Glutamatergic neuron (in vitro differentiated cells): ENCODE data around the gene KIF18B. TPM values are rescaled to one million over a fixed set of nuclear protein-coding genes. Genes with fewer than 3 reads are reported as not detected.

Experiments
- DNase-seq: peaks from one replicate; pipeline ENCODE4 v3.0.0; 2022
- H3K27ac Mint-ChIP-seq: one replicate; pipeline ENCODE4 v1.8.0; 2020; ENCODE audit warnings: mild to moderate bottlenecking, mixed read lengths, inconsistent platforms; ENCODE audit not compliant: unreplicated experiment
- H3K27me3 Mint-ChIP-seq: one replicate; pipeline ENCODE4 v1.8.0; 2020; ENCODE audit warnings: mild to moderate bottlenecking, moderate library complexity, mixed read lengths, inconsistent platforms; ENCODE audit not compliant: unreplicated experiment
- H3K36me3 Mint-ChIP-seq: one replicate; pipeline ENCODE4 v1.8.0; 2020; ENCODE audit warnings: mild to moderate bottlenecking, mixed read lengths, inconsistent platforms; ENCODE audit not compliant: unreplicated experiment
- H3K4me1 Mint-ChIP-seq: one replicate; pipeline ENCODE4 v1.8.0; 2020; ENCODE audit warnings: mild to moderate bottlenecking, low read depth, mixed read lengths, inconsistent platforms; ENCODE audit not compliant: unreplicated experiment
- H3K4me3 Mint-ChIP-seq: one replicate; pipeline ENCODE4 v1.8.0; 2020; ENCODE audit warnings: mild to moderate bottlenecking, mixed read lengths, inconsistent platforms; ENCODE audit not compliant: unreplicated experiment
- H3K9me3 Mint-ChIP-seq: one replicate; pipeline ENCODE4 v1.8.0; 2020; ENCODE audit warnings: mild to moderate bottlenecking, moderate library complexity, mixed read lengths, inconsistent platforms; ENCODE audit not compliant: unreplicated experiment
- total RNA-seq: library from RNA; stranded (reverse); fragmentation: NEBNext Ultra II Directional; extraction: Animal tissue kit (Norgen Biotek cat#: 25700); gene quantifications from one replicate; pipeline ENCODE4 v1.2.1, GENCODE V29; 2021; ENCODE audit not compliant: unreplicated experiment
- TF ChIP-seq, protein P1 (sequence below): fragments of 200-600 bp; sonication (generic); IDR thresholded peaks from one replicate; pipeline ENCODE4 v1.5.0; 2021; ENCODE audit not compliant: partially characterized antibody, unreplicated experiment

The KIF18B gene
- total RNA-seq, 1 donor from 2014 or later = 7.4 TPM

DNA sequence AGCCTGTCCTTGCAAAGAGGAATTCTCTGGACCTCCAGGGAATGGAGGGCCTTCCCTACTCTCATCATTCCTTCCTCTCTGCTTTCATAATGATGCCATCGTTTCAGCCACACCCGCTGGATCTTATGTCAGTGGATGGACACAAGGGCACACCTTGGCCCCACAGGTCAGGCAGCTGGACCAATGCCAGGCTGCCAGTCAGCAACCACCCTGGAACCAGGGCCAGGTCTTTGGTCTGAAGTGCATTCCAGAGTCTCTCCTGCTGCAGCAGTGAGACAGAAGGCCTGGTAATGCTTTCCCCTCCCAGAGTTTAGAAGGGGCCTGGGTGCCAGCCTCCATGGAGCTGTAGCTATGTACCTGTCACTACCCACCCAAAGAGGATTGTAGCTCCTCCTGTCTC is 13.1 kb upstream of the KIF18B start:
- DNase-seq = no peak
- TF ChIP-seq, protein P1, sequence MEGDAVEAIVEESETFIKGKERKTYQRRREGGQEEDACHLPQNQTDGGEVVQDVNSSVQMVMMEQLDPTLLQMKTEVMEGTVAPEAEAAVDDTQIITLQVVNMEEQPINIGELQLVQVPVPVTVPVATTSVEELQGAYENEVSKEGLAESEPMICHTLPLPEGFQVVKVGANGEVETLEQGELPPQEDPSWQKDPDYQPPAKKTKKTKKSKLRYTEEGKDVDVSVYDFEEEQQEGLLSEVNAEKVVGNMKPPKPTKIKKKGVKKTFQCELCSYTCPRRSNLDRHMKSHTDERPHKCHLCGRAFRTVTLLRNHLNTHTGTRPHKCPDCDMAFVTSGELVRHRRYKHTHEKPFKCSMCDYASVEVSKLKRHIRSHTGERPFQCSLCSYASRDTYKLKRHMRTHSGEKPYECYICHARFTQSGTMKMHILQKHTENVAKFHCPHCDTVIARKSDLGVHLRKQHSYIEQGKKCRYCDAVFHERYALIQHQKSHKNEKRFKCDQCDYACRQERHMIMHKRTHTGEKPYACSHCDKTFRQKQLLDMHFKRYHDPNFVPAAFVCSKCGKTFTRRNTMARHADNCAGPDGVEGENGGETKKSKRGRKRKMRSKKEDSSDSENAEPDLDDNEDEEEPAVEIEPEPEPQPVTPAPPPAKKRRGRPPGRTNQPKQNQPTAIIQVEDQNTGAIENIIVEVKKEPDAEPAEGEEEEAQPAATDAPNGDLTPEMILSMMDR = no peak
- Mint-ChIP-seq H3K4me1 (no peaks in the 10 kb centered on the region), H3K27ac (no peak overlapping the region), H3K9me3 (no peaks in the 10 kb centered on the region), H3K4me3 (no peak overlapping the region), H3K27me3 (peaks cover 6% of the 10 kb centered on the region), H3K36me3 (no peaks in the 10 kb centered on the region)

DNA sequence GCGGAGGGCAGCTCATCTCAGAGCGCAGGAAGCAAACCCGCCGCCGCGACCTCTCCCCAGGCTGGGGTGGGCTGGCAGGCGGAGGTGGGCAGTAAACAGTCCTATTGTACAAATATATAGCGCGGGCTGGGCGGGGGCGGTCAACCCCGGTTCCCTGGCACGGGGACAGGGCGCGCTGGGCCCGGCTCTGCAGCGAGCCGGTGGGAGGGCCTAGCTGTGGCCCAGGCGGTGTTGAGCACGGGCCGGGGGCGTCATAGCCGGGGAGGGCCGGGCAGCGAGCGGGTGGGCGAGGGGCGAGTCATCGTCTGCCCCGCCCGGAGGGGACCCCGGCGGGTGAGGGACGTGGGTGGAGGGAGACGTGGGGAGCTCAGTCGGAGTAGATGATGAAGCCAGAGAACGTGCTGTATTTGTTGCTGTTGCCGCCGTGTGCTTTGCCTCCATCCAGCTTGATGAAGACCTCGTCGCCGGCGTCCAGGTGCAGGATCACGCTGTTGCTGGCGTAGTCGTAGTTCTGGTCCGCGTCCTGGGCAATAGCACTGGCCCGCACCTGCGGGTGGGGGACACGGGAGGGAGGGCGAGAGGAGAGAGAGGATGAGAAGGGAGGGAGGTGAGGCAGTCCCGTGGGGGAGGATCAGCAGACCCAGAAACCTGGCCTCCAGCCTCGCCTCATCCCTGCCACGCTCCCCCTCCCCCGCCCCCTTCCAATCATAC is 12.4 kb upstream of the KIF18B start:
- H3K27me3 Mint-ChIP-seq = peaks cover 6% of the 10 kb centered on the region
- TF ChIP-seq, protein P1 = no peak
- H3K36me3 Mint-ChIP-seq = no peaks in the 10 kb centered on the region
- no peak for DNase-seq
- H3K4me3 Mint-ChIP-seq = no peak overlapping the region
- H3K9me3 Mint-ChIP-seq = no peaks in the 10 kb centered on the region
- no peak overlapping the region for H3K27ac Mint-ChIP-seq
- H3K4me1 Mint-ChIP-seq = no peaks in the 10 kb centered on the region

DNA sequence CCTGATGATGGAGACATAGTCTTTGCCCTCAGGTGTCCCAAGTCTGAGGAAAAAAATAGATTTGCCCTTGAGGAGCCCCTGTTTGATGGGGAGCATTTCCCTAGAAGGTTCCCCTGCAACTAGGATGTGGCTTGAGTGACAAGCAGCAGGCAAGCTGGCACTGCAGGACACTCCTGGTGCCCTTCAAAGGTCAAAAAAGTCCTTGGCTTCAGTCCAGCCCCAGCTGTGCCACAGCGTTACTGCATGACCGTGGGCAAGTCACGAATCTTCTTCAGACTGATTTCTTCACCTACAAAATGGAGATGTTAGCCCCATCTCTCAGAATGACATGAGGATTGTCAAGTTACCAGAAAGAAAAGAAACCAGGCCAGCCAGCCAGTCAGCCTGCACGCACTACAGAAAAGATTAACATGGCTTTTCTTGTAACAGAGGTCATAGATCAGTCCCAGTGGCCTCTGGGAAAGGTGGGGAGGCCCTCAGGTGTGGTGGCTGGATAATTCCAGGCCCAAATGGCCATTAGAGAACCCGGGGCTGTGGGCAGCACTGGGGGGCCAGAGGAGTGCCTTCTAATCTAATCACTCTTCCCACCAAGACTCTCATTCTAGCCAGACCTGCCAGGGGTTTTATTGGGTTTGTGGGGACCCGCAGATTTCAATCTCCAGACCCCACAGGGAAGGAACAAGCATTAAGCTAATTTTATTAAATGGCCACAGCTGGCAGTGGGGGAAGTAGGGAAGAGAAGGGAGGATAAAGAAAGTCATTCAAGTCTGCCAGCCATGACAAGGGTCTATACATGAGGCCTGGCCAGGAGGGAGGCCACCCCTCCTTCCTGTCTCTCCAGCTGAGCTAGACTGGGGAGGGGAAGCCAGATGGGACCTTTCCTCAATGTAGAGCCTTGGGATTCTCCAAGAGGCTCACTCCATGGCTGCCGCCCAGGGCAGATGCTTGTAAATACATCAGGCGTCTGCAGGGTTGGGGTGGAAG is 9.7 kb upstream of the KIF18B start:
- TF ChIP-seq, protein P1 = no peak
- no peaks in the 10 kb centered on the region for H3K4me1 Mint-ChIP-seq
- H3K27ac Mint-ChIP-seq = no peak overlapping the region
- no peaks in the 10 kb centered on the region for H3K9me3 Mint-ChIP-seq
- H3K36me3 Mint-ChIP-seq = no peaks in the 10 kb centered on the region
- no peak overlapping the region for H3K4me3 Mint-ChIP-seq
- H3K27me3 Mint-ChIP-seq = peaks cover 2% of the 10 kb centered on the region
- DNase-seq = no peak

DNA sequence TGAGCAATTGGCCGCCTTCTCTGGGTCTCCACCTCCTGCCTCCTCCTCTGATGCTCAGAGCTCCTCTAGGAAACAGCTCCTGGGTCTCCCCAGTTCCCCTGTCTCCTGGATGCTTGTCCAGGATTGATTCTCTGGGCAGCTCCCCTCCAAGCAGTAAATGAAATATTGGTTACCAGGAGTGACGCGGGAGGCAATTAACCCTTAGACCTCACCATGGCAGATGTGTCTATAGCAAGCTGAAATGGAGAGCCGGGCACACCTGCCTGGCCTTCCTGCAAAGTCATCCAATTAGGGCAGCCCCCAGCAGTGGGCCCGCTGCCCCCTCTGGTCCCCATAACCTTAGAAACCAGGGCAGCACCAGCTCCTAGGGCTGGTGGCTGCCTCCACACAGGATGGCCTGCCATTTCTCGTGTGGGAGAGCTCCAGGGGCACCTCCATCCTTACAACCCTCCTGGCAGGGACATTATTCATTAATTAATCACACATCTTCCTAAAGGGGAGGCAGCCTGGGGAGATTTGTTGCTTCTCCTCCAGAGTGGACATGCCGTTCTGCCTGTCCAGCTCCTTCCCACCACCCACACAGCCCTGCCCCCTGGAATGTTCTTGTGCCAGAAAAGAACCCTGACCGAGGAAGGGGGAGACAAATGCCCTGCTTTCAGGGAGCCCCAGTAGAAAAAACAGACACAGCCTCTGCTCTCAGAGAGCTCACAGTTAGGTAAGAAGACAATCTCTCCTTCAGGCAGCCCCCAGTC is 8.3 kb upstream of the KIF18B start:
- Mint-ChIP-seq H3K4me1 (no peaks in the 10 kb centered on the region), H3K27me3 (peaks cover 2% of the 10 kb centered on the region), H3K27ac (no peak overlapping the region), H3K36me3 (no peaks in the 10 kb centered on the region), H3K9me3 (no peaks in the 10 kb centered on the region), H3K4me3 (no peak overlapping the region)
- TF ChIP-seq, protein P1 = no peak
- no peak for DNase-seq
